ENCODE results near the gene PUM1. TPM values are rescaled to one million over a fixed set of nuclear protein-coding genes. Genes with fewer than 3 reads are reported as not detected.
A peak's percentile ranks its signal among the peaks of the same experiment; 100 is the strongest.

PUM1 gene
- total RNA-seq (ENCODE audit: low replicate concordance): 185 and 196 TPM in 2 replicates
- long read RNA-seq, full-length matches to known transcripts: 56 of 234 reads
- long read RNA-seq, partial matches to known transcripts: 55 of 234 reads
- long read RNA-seq, other reads (novel, unspliced or antisense): 123 of 234 reads

- TF ChIP-seq CTCF (conservative IDR thresholded peaks at IDR 0.05): peak; percentile 56
- peaks cover 3% of the 10 kb centered on the region for H3K36me3 Mint-ChIP-seq
Measured at GRCh38 chr1:31065310-31066217, at the start of gene PUM1. TSS of gene PUM1 (minus strand) at chr1:31065717. CDS start at chr1:31059566, 6,151 bp downstream.

GRCh38 chr1:31112266-31112935 lies 46.9 kb upstream of the PUM1 start:
- Mint-ChIP-seq H3K27ac (peak overlapping the region; percentile 94), H3K4me3 (peak overlapping the region; percentile 65)

More at GRCh38 chr1:31065310-31066217, at the start of gene PUM1:
- no peaks in the 10 kb centered on the region for H3K27me3 Mint-ChIP-seq
- H3K4me3 Mint-ChIP-seq: peak within 1 kb of the TSS; percentile 99
- peak within 1 kb of the TSS; percentile 100 for H3K27ac Mint-ChIP-seq
- DNase-seq (ENCODE audit: extremely low spot score, unreplicated experiment): peak; percentile 100
- H3K9me3 Mint-ChIP-seq: no peaks in the 10 kb centered on the region
- peaks cover 9% of the 10 kb centered on the region for H3K4me1 Mint-ChIP-seq (ENCODE audit: unreplicated experiment)

GRCh38 chr1:31111290-31111951 lies 45.9 kb upstream of the PUM1 start:
- Mint-ChIP-seq H3K27ac (peak overlapping the region; percentile 90), H3K4me3 (peak overlapping the region; percentile 45), H3K36me3 (no peaks in the 10 kb centered on the region), H3K27me3 (no peaks in the 10 kb centered on the region), H3K4me1 (ENCODE audit: unreplicated experiment) (peaks cover 17% of the 10 kb centered on the region), H3K9me3 (no peaks in the 10 kb centered on the region)
- DNase-seq (ENCODE audit: extremely low spot score, unreplicated experiment): no peak
- TF ChIP-seq CTCF (conservative IDR thresholded peaks at IDR 0.05): no peak

More at GRCh38 chr1:31112266-31112935, 46.9 kb upstream of the PUM1 start:
- no peaks in the 10 kb centered on the region for H3K27me3 Mint-ChIP-seq
- no peaks in the 10 kb centered on the region for H3K36me3 Mint-ChIP-seq
- H3K9me3 Mint-ChIP-seq: no peaks in the 10 kb centered on the region
- peaks cover 17% of the 10 kb centered on the region for H3K4me1 Mint-ChIP-seq (ENCODE audit: unreplicated experiment)
- DNase-seq (ENCODE audit: extremely low spot score, unreplicated experiment): no peak
- no peak for TF ChIP-seq CTCF (conservative IDR thresholded peaks at IDR 0.05)

GRCh38 chr1:31110846-31111245 lies 45.3 kb upstream of the PUM1 start:
- H3K36me3 Mint-ChIP-seq: no peaks in the 10 kb centered on the region
- H3K4me3 Mint-ChIP-seq: no peak overlapping the region
- peak overlapping the region; percentile 90 for H3K27ac Mint-ChIP-seq
- DNase-seq (ENCODE audit: extremely low spot score, unreplicated experiment): no peak
- peaks cover 17% of the 10 kb centered on the region for H3K4me1 Mint-ChIP-seq (ENCODE audit: unreplicated experiment)
- H3K9me3 Mint-ChIP-seq: no peaks in the 10 kb centered on the region
- H3K27me3 Mint-ChIP-seq: no peaks in the 10 kb centered on the region
- TF ChIP-seq CTCF (conservative IDR thresholded peaks at IDR 0.05): no peak

GRCh38 chr1:31108861-31109260 lies 43.3 kb upstream of the PUM1 start:
- TF ChIP-seq CTCF (conservative IDR thresholded peaks at IDR 0.05): no peak
- H3K4me3 Mint-ChIP-seq: no peak overlapping the region
- no peaks in the 10 kb centered on the region for H3K27me3 Mint-ChIP-seq
- H3K27ac Mint-ChIP-seq: no peak overlapping the region
- DNase-seq (ENCODE audit: extremely low spot score, unreplicated experiment): no peak
- no peaks in the 10 kb centered on the region for H3K36me3 Mint-ChIP-seq
- no peaks in the 10 kb centered on the region for H3K9me3 Mint-ChIP-seq
- peaks cover 17% of the 10 kb centered on the region for H3K4me1 Mint-ChIP-seq (ENCODE audit: unreplicated experiment)
